GM21786 (cell line): ENCODE results near the gene SHROOM3.
"Not testable (repeated sequence)": the region's sequence is repeated elsewhere in the genome, so short reads cannot be mapped to it uniquely, and the experiment has no call there.

Experiments
- ATAC-seq: cut with Tn5 transposase; IDR thresholded peaks from one replicate; pipeline ENCODE4 v1.9.1; 2021; ENCODE audit not compliant: unreplicated experiment

Gene SHROOM3

DNA sequence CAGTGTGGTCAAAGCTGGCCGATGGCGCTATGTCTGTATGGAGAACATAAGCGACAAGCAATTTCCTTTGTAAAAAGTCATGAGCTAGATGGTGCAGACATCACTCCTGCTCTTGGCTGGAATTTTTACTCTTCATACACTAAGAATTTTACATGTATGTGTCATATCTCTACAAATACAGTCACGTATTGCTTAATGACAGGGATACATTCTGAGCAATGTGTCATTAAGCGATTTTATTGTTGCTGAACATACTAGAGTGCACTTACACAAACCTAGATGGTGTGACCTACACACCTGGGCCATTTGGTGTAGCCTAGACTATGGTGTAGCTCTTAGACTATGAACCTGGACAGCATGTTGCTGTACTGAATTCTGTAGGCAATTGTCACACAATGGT is 277.5 kb downstream of the SHROOM3 start:
- ATAC-seq: no peak

DNA sequence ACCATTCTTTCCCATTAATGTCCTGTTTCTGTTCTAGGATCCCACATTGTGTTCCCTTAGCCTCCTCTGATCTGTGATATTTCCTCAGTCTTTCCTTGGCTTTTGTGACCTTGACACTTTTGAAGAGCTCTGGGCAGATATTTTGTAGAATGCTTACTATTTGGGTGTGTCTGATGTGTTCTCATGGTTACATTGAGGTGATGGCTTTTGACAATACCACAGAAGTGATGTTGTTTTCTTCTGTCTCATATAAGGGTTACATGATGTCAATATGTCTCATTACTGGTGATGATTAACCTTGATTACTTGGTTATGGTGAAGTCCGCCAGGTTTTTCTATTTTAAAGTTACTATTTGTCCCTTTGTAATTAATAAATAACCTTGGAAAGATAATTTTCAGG is 279.2 kb downstream of the SHROOM3 start:
- ATAC-seq: no peak

DNA sequence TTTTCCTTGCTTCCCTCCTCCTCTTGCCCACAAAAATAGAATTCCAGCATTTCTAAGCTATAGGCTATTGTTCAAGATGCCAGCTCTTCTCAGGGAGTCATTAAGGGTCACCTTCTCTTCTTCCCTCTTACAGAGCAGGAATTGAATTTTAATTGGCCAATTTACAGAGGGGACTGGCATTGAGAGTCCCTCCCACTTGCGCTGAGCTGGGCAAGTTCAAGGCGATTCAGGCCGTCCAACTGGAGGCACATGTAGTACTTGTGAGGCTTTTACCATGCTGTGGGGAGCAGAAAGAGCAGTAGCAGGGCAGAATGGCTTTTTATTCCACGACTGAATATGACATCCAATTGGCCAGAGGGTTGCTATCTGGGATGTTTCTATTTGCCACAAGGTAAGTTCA is 281.0 kb downstream of the SHROOM3 start:
- no peak for ATAC-seq

DNA sequence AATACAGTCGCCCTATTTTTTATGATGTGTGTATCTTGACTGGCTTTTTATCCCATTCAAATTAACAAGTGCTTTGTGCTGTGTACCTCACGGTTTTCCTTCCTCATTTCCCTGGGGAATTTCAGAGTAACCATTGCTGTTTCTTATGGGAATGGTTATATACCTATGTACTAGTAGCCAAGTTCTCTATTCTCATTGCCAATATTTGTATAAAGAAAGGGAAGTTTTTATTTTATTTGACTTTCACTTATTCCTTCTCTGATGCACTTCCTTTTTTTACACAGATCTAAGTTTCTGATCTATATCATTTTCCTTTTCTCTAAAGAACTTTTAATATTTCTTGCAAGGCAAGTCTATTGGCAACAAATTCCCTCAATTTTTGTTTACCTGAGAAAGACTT is 281.6 kb downstream of the SHROOM3 start:
- ATAC-seq: no peak

DNA sequence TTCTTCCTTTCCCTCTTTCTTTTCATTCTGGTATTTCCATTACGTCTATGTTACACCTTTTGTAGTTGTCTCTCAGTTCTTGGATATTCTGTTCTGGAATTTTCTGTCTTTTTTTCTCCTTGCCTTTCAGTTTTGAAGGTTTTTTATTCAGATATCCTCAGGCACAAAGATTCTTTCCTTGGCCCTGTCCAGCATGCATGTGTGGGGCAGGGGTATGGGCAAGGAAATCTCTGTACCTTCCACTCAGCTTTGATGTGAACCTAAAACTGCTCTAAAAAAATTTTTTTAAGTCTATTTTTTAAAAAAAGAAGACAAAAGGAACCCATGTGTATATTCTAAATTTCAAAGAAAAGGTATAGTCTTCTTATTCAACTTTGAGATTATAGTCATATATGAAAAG is 282.4 kb downstream of the SHROOM3 start:
- no peak for ATAC-seq

DNA sequence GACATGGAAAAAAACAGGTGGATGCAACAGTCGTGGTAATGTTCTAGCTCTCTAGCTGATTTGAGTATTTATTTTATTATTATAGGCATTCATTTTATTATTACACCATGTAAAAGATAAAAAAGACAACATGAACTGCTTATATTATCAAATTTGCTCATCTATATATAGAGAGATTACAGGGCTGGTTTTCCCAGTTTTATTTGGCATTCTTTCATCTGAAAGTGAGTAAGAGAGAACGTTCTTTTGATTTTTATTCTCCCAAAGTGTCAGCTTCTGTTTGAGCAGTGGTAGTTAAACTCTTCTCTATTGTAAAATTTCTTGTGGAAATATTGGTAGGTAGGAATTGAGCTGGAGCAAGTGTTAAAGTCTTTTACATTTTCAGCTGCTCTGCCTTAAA is 283.0 kb downstream of the SHROOM3 start:
- ATAC-seq: no peak

DNA sequence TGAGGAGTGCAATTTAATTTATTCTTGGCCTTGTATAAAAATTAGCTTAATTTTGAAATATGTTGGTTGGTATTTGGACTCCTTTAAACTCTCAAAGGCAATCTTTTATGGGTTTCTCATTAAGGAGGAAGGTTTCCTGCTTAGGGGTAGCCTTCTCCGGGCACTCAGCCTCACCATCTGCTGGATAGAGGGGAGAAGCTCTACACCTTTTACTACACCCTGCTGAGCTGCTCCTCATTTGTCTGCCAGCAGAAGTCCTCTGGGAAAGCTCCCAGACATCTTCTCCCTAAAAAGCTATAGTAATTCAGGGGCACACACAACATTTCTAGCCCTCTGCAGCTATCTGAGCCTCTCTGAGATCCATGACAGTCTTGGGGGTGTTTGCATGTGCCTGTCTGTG is 283.8 kb downstream of the SHROOM3 start:
- no peak for ATAC-seq

DNA sequence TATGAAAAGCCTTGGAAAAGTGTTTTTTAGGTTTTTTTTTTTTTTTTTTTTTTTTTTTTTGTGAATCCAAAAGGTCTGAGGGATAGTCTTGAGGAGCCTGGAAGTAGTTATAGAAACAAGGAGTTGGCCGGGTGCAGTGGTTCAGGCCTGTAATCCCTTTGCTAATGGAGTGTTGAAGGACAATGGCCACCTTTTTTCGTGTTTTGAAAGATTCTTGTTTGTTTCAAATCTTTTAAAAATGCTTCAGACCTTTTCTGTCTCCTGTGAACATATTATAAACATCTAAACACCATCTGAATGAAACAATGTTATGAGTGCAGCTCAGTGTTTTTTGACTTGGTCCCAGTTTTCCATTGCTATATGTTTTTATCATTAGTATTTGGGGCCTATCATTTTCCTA is 285.1 kb downstream of the SHROOM3 start:
- ATAC-seq: no peak

DNA sequence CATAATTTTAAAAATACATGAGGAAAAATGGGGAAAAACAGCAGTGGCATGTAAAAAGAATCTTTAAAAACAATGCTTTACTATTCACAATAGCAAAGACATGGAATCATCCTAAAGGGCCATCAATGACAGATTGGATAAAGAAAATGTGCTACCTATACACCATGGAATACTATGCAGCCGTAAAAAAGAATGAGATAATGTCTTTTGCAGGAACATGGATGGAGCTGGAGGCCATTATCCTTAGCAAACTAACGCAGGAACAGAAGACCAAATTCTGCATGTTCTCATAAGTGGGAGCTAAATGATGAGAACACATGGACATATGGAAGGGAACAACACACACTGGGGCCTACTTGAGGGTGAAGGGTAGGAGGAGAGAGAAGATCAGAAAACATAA is 287.1 kb downstream of the SHROOM3 start:
- ATAC-seq: not testable (repeated sequence)

DNA sequence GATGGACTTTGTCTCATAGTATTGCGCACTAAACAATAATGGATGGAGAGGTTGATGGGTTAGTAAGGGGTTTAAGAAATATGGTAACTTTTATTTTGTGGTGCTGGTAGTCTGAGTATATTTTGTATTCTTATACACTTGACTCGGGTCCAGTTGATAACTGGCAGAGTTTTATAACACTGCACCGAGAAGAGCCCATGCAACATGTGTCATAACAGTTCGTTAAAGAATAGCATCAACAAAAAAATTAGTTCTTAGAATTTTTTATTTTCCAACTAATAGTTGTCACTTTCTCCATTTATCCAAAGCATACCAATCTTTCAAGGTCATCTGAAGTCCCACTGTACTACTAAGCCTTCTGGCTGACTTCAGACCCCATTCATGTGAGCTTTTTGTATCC is 287.8 kb downstream of the SHROOM3 start:
- no peak for ATAC-seq

DNA sequence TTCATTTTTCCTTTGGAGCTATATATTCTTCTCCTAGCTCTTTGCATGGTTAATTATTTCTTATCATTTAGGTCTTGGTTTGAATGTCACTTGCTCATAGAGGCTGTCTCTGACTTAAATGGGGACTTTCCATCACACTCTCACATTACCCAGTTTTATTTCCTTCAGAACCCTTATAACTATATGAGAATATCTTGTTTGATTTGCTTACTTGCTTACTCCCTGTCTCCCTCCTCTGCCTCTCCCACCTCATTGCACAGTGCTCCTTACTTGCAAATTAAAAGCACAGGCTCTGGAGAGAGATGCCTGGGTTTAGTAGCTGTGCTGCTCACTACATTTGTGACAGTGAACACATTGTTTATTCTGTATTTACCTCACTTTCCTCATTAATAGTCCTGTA is 288.3 kb downstream of the SHROOM3 start:
- peak; percentile 50 for ATAC-seq

DNA sequence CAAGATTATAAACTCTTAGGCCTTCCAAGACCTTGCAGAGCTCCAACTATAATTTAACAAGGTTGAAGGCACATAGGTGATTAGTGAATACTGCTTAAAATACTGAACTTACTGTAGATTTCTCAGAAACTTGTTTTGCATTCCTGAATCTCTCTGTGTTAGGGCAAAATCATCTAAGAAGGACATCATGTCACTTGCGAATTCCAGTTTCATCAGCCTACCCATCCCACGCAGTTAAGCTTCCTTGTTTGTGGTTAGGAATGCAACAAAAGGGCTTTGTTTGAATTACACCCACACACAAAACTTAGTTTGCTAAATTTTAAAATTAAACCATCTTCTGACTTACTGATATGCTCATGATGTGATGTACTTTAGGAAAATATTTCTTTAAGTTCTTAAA is 288.9 kb downstream of the SHROOM3 start:
- peak; percentile 8 for ATAC-seq

DNA sequence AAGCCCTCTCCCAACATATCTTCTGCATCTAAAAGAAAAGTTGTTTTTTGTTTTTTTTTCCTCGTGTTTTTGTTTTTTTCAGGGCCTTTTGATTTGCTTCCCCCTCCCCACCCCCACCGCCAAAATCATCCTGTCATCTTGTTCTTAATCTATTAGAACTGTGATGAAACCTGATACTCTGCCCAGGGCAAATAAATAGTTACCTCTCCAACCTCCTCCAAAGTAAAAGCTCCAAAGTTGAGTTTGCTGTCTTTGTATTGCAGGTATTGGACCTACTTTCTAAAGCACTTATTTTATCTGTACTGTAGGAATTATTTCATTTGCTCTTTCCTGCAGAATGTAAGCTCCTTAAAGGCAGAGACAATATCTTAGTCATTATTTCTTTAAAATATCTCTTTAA is 290.0 kb downstream of the SHROOM3 start:
- no peak for ATAC-seq

DNA sequence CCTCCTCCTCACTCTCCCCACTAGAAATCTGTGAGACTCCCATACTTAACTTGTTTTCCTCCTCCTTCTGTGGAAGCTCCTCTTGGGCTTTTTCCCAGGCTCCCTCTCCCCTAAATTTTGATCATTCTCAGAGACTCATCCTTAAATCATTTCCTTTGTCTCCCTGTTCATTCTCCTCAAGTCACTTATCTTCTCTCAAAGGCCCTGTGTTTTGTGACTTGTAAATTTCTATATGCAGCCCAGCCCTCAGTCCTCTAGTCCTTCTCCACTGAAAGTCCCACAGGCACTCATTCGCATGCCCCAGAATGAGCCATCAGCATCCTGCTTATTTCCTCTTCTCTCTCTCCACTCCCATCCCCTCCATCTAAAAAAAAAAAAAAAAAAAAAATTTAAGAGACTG is 291.1 kb downstream of the SHROOM3 start:
- ATAC-seq: no peak

DNA sequence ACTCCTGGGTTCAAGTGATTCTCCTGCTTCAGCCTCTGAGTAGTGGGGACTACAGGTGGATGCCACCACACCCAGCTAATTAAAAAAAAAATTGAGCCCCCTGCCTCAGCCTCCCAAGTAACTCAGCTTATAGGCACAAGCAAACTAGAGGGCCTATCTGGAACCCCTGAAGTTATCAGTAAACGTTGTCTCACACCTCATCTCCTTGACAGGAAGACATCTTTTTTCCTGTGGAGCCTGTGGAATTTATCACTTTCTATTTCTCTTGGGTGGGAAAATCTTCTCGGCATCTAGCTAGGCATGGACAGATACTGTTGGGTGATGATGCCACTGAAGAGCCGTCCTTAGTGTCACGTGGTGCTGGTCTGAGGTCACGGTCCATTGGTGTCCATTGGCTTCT is 291.6 kb downstream of the SHROOM3 start:
- no peak for ATAC-seq

DNA sequence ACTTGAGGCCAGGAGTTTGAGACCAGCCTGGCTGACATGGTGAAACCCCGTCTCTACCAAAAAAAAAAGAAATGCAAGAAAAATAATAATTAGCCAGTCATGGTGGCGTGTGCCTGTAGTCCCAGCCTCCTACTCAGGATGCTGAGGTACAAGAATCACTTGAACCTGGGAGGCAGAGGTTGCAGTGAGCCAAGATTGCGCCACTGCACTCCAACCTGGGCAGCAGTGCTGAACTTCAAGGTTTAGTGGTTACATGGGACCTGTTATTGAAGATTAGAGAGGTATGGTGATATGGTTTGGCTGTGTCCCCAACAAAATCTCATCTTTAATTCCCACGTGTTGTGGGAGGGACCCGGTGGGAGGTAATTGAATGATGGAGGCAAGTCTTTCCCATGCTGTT is 292.9 kb downstream of the SHROOM3 start:
- ATAC-seq: not testable (repeated sequence)

DNA sequence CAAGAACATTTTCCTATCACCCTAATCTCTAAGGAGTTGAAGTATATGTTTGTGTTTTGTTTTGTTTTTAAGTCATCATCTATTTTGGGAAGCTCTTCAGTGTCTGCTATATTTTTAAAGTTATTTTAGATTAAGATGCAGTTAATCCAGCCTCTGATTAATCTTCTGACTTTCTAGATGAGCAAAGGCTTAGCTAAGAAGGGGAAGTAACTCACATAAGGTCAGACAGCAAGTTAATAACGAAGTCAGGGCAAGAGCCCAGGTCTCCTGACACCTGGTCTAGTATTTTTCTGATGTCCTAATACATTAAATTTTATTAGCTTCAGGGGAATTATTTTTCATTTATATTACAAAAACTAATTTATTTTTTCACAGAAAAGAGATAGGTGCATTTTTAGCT is 294.4 kb downstream of the SHROOM3 start:
- peak; percentile 47 for ATAC-seq

DNA sequence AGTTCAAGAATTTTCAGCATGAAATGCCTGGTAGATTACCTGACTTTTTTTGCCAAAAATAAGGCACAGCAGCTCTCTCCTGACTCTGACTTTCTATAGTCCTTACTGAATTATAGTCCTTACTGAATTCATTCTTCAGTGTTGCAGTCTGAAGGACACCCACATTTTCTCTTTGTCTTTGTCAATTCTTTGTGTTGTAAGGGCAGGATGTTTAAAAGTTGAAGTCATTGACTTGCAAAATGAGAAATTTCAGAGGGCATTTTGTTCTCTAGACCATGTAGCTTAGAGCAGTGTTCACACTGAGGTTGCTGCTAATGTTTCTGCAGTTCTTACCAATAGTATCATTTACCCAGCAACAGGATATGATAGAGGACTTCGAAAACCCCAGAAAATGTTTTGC is 295.0 kb downstream of the SHROOM3 start:
- ATAC-seq: no peak

DNA sequence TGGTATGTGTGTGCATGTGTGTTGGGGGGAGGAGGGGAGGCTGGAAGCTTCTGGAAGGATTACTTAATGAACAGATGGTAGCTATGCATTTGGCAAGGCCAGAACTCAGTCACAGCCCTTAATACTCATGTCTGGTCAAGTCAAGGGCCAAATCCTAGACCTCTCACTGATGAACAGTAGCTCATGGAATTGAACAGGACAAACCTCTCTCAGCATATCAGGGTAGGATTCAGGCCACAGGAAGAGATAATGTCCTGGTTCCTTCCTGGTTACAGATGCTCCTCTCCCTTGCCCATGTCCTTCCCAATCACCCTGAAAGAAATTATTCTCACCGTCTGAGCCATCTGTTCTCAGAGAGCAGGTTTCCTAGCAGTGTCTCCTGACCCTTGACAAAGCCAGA is 297.2 kb downstream of the SHROOM3 start:
- no peak for ATAC-seq

DNA sequence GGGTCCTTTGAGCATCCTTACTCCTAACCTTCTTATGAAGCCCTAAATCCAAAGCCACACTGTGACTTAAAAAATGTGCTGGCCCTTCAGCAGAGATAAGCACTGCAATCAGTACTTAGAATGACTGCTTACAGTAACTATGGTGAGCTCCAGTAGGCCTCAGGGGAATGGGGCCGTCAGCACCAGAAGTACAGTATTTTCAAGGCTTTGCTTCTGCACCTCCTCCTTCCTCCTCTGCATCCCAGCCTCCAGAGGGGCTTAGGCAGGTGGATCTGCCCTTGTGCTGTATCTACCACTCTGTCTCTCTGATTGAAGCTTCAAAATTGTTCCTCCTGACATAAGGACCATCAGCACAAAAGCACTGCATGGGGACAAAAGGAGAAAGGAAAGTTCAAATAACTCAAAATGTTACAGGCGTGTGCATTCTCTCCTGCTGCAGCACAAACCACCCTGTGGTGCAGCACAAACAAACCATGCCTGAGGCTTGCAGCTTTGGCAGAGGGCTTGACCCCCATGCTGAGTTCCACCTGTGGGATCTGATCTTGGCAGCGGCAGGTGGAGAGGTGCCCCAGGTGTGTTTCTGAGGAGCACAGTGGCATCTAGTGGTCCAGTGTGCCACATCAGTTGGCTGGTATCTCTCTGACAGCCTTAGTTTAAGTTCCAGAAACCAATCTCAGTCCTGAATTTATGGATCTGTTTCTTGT is 298.2 kb downstream of the SHROOM3 start:
- ATAC-seq: peak; percentile 49

DNA sequence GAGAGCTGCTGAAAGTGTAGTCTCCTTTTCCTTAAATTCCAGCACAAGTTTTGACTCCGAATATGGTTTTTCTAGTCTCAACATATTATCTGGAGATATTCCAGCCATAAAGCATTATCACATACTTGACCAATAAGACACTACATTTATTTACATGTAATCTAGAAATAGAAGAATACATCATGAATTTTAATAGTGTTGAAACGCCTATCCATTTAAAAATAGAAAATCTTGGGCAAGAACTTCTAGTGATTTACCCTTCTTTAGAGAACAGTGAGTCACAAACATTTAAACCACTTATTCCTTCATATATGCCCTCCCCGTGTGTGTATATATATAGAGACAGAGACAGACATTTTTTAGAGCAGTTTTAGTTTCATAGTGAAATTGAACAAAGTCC is 301.4 kb downstream of the SHROOM3 start:
- no peak for ATAC-seq

DNA sequence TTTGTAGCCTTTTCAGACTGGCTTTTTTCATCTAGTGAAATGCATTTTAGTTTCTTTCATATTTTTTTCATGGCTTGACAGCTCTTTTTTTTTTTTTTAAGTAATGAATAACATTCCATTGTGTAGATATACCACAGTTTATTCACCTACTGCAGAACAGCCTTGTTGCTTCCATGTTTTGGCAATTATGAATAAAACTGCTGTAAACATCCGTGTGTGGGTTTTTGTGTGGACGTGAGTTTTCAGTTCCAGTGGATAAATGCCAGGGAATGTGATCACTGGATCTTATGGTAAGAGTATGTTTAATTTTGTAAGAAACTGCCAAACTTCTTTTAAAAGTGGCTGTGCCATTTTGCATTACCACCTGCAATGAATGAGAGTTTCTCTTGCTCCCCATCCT is 302.2 kb downstream of the SHROOM3 start:
- no peak for ATAC-seq

DNA sequence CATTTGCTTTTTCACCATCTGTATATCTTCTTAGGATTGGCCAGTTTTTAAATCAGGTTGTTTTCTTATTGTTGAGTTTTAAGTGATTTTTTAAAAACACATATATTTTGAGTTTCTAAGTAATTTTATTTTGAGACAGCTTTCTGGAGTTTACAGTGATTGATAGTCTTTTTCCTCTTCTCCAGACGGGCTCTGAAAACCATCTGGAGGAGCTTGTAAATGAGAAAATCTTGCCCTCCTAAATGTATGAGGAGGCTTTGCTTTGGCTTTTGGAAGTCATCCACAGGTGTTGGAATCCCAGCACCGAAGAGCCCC is 302.7 kb downstream of the SHROOM3 start:
- no peak for ATAC-seq
